Measurements from ENCODE around the gene MCF2. TPM values are rescaled to one million over a fixed set of nuclear protein-coding genes. Genes with fewer than 3 reads are reported as not detected.

The MCF2 gene
- total and polyA plus RNA-seq, 2 donors from 2014 or later: 0.85 to 2.2 TPM

DNA sequence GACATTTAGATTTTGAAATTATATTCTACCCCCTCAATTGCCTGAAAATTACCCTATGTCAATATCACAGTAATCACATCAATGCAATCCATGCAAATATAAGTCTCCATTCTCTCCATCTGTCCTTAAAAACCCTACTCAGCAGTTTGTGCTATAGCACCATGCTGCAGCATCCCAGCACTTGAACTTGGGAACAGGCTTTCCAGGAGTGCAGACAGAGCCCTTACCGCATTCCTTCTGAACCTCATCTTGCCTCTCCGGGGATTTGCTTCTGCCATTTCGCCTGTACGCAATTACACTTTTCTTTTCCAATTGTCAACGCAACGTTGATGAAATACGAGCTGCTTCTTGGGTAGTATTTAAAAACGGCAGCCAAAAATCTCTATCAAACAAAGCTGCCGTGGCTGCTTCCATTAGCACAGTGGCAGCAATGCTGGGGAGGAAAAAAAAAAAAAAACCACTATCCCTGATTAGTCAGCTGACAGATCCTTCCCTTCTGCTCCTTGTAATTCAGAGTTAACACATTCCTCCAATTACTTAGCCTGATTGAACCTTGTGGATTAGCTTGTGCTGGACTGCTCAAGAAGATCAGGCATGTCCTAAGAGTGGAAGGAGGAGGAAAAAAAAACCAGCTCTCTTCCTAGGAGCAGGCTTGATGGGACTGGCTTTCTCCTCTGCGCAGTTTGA is 65.6 kb downstream of the MCF2 start:
- peak overlapping the region; percentile 26 to 51 (median 43) for H3K4me3 ChIP-seq (ENCODE audit: low read length in 3 of 3)
- intact Hi-C loops (cut with DNase I): no loop called here
- H3K4me1 ChIP-seq (ENCODE audit: control insufficient read depth in 2 of 3, insufficient read depth in 2 of 3, low read depth in 1 of 3, low read length in 3 of 3): no peaks in the 10 kb centered on the region
- H3K27ac ChIP-seq (ENCODE audit: low read depth in 2 of 2, low read length in 2 of 2): no peak overlapping the region
- TF ChIP-seq, protein P1, sequence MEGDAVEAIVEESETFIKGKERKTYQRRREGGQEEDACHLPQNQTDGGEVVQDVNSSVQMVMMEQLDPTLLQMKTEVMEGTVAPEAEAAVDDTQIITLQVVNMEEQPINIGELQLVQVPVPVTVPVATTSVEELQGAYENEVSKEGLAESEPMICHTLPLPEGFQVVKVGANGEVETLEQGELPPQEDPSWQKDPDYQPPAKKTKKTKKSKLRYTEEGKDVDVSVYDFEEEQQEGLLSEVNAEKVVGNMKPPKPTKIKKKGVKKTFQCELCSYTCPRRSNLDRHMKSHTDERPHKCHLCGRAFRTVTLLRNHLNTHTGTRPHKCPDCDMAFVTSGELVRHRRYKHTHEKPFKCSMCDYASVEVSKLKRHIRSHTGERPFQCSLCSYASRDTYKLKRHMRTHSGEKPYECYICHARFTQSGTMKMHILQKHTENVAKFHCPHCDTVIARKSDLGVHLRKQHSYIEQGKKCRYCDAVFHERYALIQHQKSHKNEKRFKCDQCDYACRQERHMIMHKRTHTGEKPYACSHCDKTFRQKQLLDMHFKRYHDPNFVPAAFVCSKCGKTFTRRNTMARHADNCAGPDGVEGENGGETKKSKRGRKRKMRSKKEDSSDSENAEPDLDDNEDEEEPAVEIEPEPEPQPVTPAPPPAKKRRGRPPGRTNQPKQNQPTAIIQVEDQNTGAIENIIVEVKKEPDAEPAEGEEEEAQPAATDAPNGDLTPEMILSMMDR (IDR thresholded peaks at IDR 0.05; ENCODE audit: borderline replicate concordance, extremely low read depth, insufficient read depth): no peak
- peaks cover 1% of the 10 kb centered on the region for H3K27me3 ChIP-seq (ENCODE audit: control insufficient read depth, insufficient read depth, low read length)
- H3K9ac ChIP-seq (ENCODE audit: low read length in 3 of 3): no peak overlapping the region
- peak in 2 of 5 donors; percentile 2 to 12 for DNase-seq
- no peaks in the 10 kb centered on the region for H3K9me3 ChIP-seq (ENCODE audit: control insufficient read depth in 2 of 3, insufficient read depth in 1 of 3, low read length in 3 of 3)
- no peaks in the 10 kb centered on the region for H3K36me3 ChIP-seq (ENCODE audit: control insufficient read depth in 2 of 3, insufficient read depth in 3 of 3, low read length in 3 of 3)
- FAIRE-seq: no peak

DNA sequence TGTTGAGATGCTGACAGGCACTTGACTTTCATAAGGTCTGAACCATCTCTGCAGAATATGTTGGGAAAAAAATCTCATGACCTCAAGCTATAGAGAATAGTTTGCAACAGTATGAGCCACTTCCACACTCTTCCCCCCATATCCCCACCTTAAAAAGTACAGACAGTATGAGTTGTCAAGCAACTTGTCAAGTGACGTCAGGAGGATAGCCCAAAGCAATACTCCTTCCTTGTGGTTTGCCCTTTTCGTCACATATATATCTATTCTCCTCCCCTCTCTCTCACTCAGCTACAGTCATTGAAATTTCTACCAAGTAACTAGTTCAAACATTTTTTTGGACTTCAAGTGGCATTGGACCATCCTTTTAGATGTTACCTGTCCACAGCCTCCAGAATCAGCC is 67.7 kb downstream of the MCF2 start:
- intact Hi-C loops (cut with DNase I): no loop called here
- H3K9ac ChIP-seq (ENCODE audit: low read length in 3 of 3): no peak overlapping the region
- DNase-seq: no peak
- FAIRE-seq: no peak
- H3K4me3 ChIP-seq (ENCODE audit: low read length in 3 of 3): no peak overlapping the region
- no peaks in the 10 kb centered on the region for H3K9me3 ChIP-seq (ENCODE audit: control insufficient read depth in 2 of 3, insufficient read depth in 1 of 3, low read length in 3 of 3)
- TF ChIP-seq, protein P1 (IDR thresholded peaks at IDR 0.05; ENCODE audit: borderline replicate concordance, extremely low read depth, insufficient read depth): no peak
- H3K27me3 ChIP-seq (ENCODE audit: control insufficient read depth, insufficient read depth, low read length): peaks cover 2% of the 10 kb centered on the region
- no peak overlapping the region for H3K27ac ChIP-seq (ENCODE audit: low read depth in 2 of 2, low read length in 2 of 2)
- H3K4me1 ChIP-seq (ENCODE audit: control insufficient read depth in 2 of 3, insufficient read depth in 2 of 3, low read depth in 1 of 3, low read length in 3 of 3): no peaks in the 10 kb centered on the region
- H3K36me3 ChIP-seq (ENCODE audit: control insufficient read depth in 2 of 3, insufficient read depth in 3 of 3, low read length in 3 of 3): no peaks in the 10 kb centered on the region

DNA sequence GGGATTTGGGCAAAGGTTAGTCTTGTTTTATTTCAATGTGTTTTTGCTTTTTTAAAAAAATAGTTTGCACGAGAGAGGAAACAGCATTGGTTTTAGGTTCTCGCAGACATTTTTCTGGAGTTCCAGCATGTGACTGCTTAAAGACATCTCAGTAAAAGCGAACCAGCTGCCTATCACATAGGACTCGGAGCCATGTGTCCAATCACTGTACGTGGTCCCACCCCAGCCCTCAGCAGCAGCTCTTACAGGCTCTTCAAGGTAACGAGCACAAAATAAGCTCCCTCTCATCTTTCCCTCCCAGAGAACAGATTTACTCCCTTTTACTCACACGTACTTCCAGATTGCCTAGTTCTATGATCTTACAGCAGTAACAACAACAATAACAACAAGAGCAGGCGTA is 68.7 kb downstream of the MCF2 start:
- H3K27me3 ChIP-seq (ENCODE audit: control insufficient read depth, insufficient read depth, low read length): peaks cover 2% of the 10 kb centered on the region
- no peak overlapping the region for H3K9ac ChIP-seq (ENCODE audit: low read length in 3 of 3)
- DNase-seq (peak in 3 of 5 donors; percentile 14 to 59 (median 54)), FAIRE-seq (no peak)
- intact Hi-C loops (cut with DNase I): no loop called here
- TF ChIP-seq, protein P1 (IDR thresholded peaks at IDR 0.05; ENCODE audit: borderline replicate concordance, extremely low read depth, insufficient read depth): no peak
- H3K4me3 ChIP-seq (ENCODE audit: low read length in 3 of 3): no peak overlapping the region
- H3K4me1 ChIP-seq (ENCODE audit: control insufficient read depth in 2 of 3, insufficient read depth in 2 of 3, low read depth in 1 of 3, low read length in 3 of 3): no peaks in the 10 kb centered on the region
- H3K36me3 ChIP-seq (ENCODE audit: control insufficient read depth in 2 of 3, insufficient read depth in 3 of 3, low read length in 3 of 3): no peaks in the 10 kb centered on the region
- no peaks in the 10 kb centered on the region for H3K9me3 ChIP-seq (ENCODE audit: control insufficient read depth in 2 of 3, insufficient read depth in 1 of 3, low read length in 3 of 3)
- no peak overlapping the region for H3K27ac ChIP-seq (ENCODE audit: low read depth in 2 of 2, low read length in 2 of 2)
